LNCAP (cell line): ENCODE measurements around the gene RETNLB.

Experiments used
- CTCF ChIP-seq: fragments of 450-650 bp; IDR thresholded peaks from 2 replicates; pipeline ENCODE4 v1.5.1; 2017; ENCODE audit warnings: mild to moderate bottlenecking

RETNLB gene

GRCh38 chr3:108767253-108767652 lies 10.0 kb upstream of the RETNLB start:
- no peak for TF ChIP-seq CTCF

GRCh38 chr3:108755686-108756085 lies 1.5 kb downstream of the RETNLB start:
- no peak for TF ChIP-seq CTCF

- no peak for TF ChIP-seq CTCF
Measured at GRCh38 chr3:108744762-108745161, 12.4 kb downstream of the RETNLB start.

GRCh38 chr3:108742929-108743328 lies 14.3 kb downstream of the RETNLB start:
- TF ChIP-seq CTCF = no peak

GRCh38 chr3:108736821-108737220 lies 20.4 kb downstream of the RETNLB start:
- TF ChIP-seq CTCF = no peak

GRCh38 chr3:108728934-108729333 lies 28.3 kb downstream of the RETNLB start:
- TF ChIP-seq CTCF = no peak

GRCh38 chr3:108728105-108728504 lies 29.1 kb downstream of the RETNLB start:
- TF ChIP-seq CTCF = no peak

- no peak for TF ChIP-seq CTCF
Measured at GRCh38 chr3:108724101-108724500, 33.1 kb downstream of the RETNLB start.
